Ishikawa (cell line): ENCODE data around the gene HBQ1.

Source experiments
- CEBPB ChIP-seq: IDR thresholded peaks from 2 replicates; pipeline ENCODE4 v1.6.1; 2012
- EGR1 ChIP-seq: IDR thresholded peaks from 2 replicates; pipeline ENCODE4 v1.6.1; 2012
- EP300 ChIP-seq: IDR thresholded peaks from 2 replicates; pipeline ENCODE4 v1.6.1; 2012; ENCODE audit warnings: borderline replicate concordance
- FOXM1 ChIP-seq: IDR thresholded peaks from 2 replicates; pipeline ENCODE4 v1.6.1; 2012; ENCODE audit warnings: low read depth, borderline replicate concordance
- NFIC ChIP-seq: IDR thresholded peaks from 2 replicates; pipeline ENCODE4 v1.6.1; 2012
- RAD21 ChIP-seq: IDR thresholded peaks from 2 replicates; pipeline ENCODE4 v1.6.1; 2012; ENCODE audit warnings: low read depth
- REST ChIP-seq: IDR thresholded peaks from 2 replicates; pipeline ENCODE4 v1.6.1; 2012; ENCODE audit warnings: low read depth, mild to moderate bottlenecking
- TAF1 ChIP-seq: IDR thresholded peaks from 2 replicates; pipeline ENCODE4 v1.6.1; 2012; ENCODE audit warnings: low read depth, mild to moderate bottlenecking
- TCF12 ChIP-seq: IDR thresholded peaks from 2 replicates; pipeline ENCODE4 v1.6.1; 2012; ENCODE audit warnings: low read depth
- TEAD4 ChIP-seq: IDR thresholded peaks from 2 replicates; pipeline ENCODE4 v1.6.1; 2012
- YY1 ChIP-seq: IDR thresholded peaks from 2 replicates; pipeline ENCODE4 v1.6.1; 2012; ENCODE audit warnings: low read depth
- ZBTB7A ChIP-seq: IDR thresholded peaks from 2 replicates; pipeline ENCODE4 v1.6.1; 2012; ENCODE audit warnings: low read depth
- TF ChIP-seq, protein P1 (sequence below): IDR thresholded peaks from 2 replicates; pipeline ENCODE4 v1.6.1; 2012

DNA sequence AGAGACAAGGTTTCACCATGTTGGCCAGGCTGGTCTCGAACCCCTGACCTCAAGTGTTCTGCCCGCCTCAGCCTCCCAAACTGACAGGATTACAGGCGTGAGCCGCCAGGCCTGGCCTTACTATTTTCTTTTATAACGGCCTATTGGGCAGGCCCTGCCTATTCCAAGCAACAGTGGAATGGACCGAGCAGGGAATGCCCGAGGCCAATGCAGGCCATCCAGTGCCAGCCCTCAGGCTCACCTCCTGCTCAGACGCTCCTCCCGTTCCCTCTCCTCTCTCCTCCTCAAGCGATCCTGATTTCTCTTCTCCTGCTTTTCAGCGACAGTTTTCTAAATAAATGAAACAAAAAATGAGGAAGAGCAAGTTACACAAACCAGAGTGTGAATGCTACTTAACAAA lies 12.4 kb downstream of the HBQ1 start:
- no peak for TF ChIP-seq REST
- TF ChIP-seq CEBPB, result no peak
- no peak for TF ChIP-seq YY1
- TF ChIP-seq EGR1, result no peak
- no peak for TF ChIP-seq EP300
- TF ChIP-seq ZBTB7A, result no peak
- TF ChIP-seq, protein P1, sequence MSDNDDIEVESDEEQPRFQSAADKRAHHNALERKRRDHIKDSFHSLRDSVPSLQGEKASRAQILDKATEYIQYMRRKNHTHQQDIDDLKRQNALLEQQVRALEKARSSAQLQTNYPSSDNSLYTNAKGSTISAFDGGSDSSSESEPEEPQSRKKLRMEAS, result no peak
- no peak for TF ChIP-seq TCF12
- TF ChIP-seq NFIC, result no peak
- no peak for TF ChIP-seq TEAD4
- no peak for TF ChIP-seq RAD21
- TF ChIP-seq FOXM1, result no peak
- no peak for TF ChIP-seq TAF1
